GM18873 (cell line): ENCODE measurements around the gene CTDSPL.
"Not testable (repeated sequence)": the region's sequence is repeated elsewhere in the genome, so short reads cannot be mapped to it uniquely, and the experiment has no call there.

Experiments
- ATAC-seq: cut with Tn5 transposase; IDR thresholded peaks from one replicate; pipeline ENCODE4 v1.9.1; 2021; ENCODE audit warnings: mild to moderate bottlenecking, moderate library complexity, moderate number of reproducible peaks; ENCODE audit not compliant: unreplicated experiment, low FRiP score

Gene CTDSPL

GRCh38 chr3:37861620-37862041 is at the start of gene CTDSPL:
Gene CTDSPL, plus strand, starts transcription at chr3:37861880. Its CDS starts 320 bp downstream, at chr3:37862200.
- ATAC-seq, result no peak

DNA sequence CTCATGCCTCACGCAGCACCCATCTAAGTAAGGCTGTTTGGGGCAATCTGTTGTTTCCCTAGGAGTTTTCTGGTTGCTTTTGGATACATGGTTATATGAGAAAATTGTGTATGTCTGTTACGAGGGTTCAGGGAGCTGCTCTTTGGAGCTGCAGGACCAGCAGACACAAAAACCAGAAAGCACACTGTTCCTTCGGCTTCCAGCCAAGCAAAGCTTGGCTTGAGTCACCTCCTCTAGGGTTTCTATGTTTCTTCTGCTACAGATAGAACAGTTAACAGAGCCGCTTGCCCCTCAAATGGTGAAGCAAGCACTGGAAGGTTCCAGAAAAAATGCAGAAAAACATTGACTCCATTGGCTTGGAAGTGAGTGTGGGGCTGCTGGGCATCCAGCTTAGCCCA is 49.2 kb upstream of the CTDSPL start:
- no peak for ATAC-seq

- ATAC-seq, result no peak
These were observed 48.3 kb upstream of the CTDSPL start for GRCh38 chr3:37813403-37813802.

DNA sequence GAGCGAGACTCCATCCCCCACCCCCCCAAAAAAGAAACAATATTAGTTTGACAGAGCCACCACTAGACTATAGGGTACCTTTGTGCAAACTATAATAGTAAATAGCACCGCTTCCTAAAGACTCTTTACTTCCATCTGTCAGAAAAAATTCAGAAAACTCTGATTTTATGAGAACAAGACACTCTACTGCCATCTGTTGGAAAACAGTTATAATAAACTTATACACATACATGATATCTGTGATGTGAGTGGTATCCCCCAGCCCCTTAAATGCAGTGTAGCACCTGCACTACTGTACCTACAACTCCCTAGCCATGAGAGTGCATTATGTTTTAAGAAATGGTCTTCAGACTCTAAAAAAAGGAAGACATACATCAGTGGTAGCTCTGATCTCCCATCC is 47.1 kb upstream of the CTDSPL start:
- ATAC-seq, result no peak

DNA sequence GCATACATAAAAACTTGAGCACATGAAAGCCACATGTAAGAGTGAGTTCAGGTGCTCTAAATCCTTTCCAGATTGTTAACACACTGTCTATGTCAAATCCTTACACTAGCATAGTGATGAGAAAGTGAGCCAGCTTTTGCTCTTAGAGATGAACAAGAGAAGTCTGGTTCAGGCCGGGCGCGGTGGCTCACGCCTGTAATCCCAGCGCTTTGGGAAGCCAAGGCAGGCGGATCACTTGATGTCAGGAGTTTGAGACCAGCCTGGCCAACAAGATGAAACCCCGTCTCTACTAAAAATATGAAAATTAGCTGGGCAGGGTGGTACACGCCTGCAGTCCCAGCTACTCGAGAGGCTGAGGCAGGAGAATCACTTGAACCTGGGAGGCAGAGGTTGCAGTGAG is 46.5 kb upstream of the CTDSPL start:
- not testable (repeated sequence) for ATAC-seq

GRCh38 chr3:37816271-37816670 is 45.4 kb upstream of the CTDSPL start:
- no peak for ATAC-seq

DNA sequence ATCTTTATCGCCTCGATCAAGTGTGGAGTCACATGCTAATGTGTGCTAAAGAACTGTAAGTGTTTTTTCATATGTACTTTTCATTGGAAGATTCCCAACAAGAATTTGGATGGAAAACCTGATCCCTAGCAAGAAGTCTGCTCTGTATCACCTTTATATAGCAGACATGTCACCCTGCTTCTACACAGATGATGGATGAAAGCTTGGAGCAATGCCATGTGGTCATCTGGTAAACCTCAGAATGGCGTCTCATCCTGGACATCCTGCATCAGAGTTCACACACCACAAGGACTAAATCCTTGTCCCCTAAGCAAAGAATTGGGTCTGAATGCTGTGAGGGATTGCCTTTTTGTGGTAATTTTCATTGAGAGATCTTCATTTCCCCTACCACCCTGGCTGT is 42.1 kb upstream of the CTDSPL start:
- ATAC-seq, result no peak

DNA sequence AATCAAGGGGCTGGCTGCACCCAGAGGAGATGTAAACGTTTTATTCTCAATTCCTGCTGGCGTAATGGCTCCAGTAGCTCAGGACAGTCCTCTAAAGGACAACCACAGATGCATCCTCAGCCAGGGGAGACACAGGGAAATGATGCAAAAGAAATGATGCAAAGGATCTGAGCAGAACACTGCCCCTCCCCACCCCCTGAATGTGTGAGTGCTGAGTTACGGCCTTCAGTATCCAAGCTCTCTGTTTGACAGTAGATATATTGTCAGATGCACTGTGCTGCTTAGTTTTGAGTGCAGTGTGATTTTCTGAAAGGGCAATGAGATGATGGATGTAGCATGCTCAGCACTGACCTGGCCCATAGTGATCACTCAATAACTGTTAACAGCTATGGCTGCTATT is 41.4 kb upstream of the CTDSPL start:
- no peak for ATAC-seq

- ATAC-seq, result no peak
These were observed 38.5 kb upstream of the CTDSPL start for GRCh38 chr3:37823189-37823588.

DNA sequence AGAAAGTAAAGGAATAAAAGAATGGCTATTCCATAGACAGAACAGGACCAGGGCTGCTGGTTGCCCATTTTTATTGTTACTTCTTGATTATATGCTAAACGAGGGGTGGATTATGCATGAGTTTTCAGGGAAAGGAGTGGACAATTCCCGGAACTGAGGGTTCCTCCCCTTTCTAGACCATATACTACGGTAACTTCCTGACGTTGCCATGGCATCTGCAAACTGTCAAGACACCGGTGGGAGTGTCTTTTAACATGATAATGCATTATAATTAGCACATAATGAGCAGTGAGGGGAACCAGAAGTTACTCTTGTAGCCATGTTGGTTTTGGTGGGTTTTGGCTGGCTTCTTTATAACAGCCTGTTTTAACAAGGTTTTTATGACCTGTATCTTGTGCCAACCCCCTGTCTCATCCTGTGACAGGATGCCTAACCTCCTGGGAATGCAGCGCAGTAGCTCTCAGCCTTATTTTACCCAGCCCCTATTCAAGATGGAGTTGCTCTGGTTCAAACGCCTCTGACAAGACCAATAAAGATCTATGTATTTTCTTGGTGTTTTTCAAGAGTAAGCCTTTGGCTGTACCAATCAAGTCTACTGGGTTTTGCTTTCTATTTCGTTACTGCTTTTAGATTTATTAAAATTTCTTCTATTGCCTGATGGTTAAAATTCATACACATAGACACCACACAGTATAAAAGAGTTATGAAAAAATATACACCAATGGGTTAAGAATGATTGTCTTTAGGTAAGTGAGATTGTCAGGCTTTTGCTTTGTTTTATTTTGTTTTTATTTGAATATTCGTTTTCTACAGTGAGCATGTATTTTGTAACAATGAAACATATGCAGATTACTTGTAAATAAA is 37.4 kb upstream of the CTDSPL start:
- no peak for ATAC-seq

DNA sequence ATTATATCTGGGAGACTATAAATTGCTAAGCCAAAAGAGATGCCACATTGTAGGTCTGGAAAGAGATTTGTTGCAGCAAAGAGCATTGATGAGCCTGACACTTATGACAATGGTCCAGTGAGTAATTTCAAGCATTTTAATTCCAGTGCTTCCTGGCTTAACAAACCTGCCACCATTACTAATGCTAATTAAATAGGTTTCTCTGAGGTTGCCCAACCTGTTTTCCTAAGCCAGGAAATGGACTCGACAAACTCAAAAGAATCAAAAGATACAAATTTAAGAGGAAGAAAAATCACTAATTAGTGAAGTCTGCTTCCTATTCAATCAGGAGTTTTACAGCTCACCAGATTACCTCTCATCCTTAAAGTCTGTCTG is 36.7 kb upstream of the CTDSPL start:
- ATAC-seq, result no peak

GRCh38 chr3:37825744-37826400 is 35.8 kb upstream of the CTDSPL start:
- ATAC-seq, result no peak

GRCh38 chr3:37826502-37826901 is 35.2 kb upstream of the CTDSPL start:
- no peak for ATAC-seq

GRCh38 chr3:37826933-37827332 is 34.7 kb upstream of the CTDSPL start:
- ATAC-seq, result no peak

DNA sequence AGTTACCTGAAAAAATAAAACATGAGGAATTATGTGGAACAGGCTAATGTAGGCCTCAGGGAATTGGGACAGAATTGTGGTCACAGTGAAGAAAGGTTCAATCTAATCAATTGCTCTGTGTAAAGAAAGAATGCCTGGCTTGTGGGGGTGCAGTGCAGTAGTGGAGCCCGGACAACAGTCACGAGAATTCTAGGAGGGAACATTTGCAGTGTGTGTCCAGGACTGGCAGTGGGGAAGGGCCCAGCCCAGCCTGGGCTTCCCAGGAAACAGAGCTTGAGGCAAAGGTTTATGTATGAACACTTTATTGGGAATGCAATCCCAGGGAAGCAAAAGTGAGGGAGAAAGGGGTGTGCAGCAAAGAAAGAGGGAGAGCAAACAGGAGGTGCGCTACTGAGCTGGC is 29.2 kb upstream of the CTDSPL start:
- ATAC-seq, result no peak

GRCh38 chr3:37833302-37834186 is 28.1 kb upstream of the CTDSPL start:
- ATAC-seq, result no peak

DNA sequence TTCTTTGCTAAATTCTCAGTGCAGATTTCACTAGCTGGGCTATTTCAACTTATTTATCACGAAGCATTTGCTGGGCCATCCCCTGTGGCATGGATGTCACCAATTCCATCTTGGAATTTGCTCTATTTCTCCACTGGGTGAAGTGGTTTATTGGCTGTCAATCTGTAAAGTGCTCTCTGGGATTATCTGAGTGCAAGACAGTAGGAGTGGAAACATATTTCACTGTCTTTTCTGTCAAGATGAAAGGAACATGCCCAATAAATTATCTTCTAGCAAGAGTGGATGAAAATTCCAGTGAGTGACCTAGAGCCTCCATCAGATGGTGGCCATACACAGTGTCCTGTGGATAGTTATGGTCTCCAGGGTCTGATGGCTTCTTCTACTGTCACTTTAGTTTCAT is 25.1 kb upstream of the CTDSPL start:
- no peak for ATAC-seq

GRCh38 chr3:37847689-37848088 is 14.0 kb upstream of the CTDSPL start:
- no peak for ATAC-seq

DNA sequence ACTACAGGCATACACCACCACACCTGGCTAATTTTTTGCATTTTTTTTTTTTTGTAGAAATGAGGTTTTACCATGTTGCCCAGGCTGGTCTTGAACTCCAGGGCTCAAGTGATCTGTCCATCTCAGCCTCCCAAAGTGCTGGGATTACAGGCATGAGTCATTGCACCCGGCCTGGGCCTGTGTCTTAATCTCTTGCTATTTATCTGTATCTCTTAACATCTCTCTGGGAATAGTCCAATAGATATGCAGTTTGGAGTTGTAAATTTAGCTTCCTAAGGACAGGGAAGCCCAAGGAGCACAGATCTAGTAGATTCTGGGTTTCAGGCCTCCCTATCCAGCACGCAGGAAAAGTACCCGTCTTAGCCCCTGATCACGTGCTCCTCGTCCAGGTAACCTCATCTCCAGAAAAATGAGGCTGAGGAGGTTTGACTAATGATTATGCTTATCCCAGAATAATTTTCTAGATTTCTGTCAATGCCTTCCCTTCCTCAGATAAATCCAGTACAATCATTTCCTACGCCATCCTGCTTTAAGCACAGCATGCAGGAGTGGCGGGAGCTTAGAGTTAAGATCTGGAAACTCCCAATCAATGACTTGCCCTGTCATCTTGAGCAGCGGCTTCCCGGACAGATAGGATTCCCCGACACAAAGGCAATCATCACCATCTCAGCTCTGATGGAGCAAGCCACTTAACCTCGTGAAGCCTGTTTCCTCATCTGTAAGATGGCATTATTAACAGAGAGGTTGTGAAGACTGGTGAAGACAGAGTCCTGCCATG is 12.3 kb upstream of the CTDSPL start:
- no peak for ATAC-seq

- no peak for ATAC-seq
These were observed 9.6 kb upstream of the CTDSPL start for GRCh38 chr3:37852097-37852496.
